PC-3 (cell line): ENCODE measurements around the gene NACC2.

ENCODE experiments used
- EZH2 ChIP-seq: fragments of 300-600 bp; sonication (generic); IDR thresholded peaks from one replicate; pipeline ENCODE4 v1.6.1; 2017; ENCODE audit warnings: antibody characterized with exemption, mild to moderate bottlenecking, low read length; ENCODE audit not compliant: unreplicated experiment
- TF ChIP-seq, protein P1 (sequence below): fragments of 300-600 bp; sonication (generic); conservative IDR thresholded peaks from 2 replicates; pipeline ENCODE4 v1.5.1; 2017; ENCODE audit warnings: antibody characterized with exemption, low read depth, mild to moderate bottlenecking, low read length

DNA sequence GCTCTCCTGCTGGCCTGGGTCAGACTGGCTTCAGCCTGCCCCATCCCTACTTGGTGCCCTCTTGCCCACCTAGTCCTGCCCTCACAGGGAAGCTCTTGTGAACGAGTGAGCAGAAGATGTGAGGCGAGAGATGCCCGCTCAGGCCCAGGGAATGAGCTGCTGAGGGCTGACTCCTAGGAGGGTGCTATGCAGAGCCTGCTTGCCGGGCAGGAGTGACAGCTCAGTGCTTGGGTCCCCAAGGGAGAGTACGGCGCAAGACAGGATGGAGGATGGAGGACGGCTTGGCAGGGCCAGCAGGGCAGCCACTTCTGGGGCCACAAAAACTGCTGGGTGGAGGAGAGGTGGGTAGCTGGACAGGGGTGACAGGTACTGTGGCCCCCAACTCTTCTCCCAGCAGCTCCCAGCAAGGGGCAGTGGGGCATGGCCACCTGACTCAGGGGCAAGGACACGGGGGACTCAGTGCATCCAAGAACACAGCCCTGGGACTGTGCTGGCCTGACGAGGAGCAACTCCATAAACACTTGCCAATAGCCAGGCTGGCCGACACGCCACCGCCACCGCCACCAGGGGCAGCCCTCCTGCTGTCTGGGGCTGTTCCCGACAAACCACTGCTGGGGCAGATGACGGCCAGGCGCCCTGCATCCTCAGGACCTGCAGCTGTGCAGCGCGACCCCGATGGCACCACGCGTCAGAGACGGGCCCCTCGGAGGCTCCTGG lies 78.4 kb downstream of the NACC2 start:
- TF ChIP-seq, protein P1, sequence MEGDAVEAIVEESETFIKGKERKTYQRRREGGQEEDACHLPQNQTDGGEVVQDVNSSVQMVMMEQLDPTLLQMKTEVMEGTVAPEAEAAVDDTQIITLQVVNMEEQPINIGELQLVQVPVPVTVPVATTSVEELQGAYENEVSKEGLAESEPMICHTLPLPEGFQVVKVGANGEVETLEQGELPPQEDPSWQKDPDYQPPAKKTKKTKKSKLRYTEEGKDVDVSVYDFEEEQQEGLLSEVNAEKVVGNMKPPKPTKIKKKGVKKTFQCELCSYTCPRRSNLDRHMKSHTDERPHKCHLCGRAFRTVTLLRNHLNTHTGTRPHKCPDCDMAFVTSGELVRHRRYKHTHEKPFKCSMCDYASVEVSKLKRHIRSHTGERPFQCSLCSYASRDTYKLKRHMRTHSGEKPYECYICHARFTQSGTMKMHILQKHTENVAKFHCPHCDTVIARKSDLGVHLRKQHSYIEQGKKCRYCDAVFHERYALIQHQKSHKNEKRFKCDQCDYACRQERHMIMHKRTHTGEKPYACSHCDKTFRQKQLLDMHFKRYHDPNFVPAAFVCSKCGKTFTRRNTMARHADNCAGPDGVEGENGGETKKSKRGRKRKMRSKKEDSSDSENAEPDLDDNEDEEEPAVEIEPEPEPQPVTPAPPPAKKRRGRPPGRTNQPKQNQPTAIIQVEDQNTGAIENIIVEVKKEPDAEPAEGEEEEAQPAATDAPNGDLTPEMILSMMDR: no peak
- TF ChIP-seq EZH2: no peak
